Testis (tissue), 3 donors: ENCODE data around the gene FMNL2. TPM values are rescaled to one million over a fixed set of nuclear protein-coding genes. Genes with fewer than 3 reads are reported as not detected.
A peak's percentile ranks its signal among the peaks of the same experiment; 100 is the strongest.

Source experiments
- DNase-seq: peaks from one replicate; pipeline ENCODE4 v3.0.0-alpha.2; 2019
- H3K27ac ChIP-seq, 2 donors: fragments of 200-600 bp; sonication (generic); one replicate each; pipeline ENCODE4 v1.5.1; 2019
- H3K27me3 ChIP-seq: fragments of 200-600 bp; sonication (generic); one replicate; pipeline ENCODE4 v1.5.1; 2019
- H3K36me3 ChIP-seq: fragments of 200-600 bp; sonication (generic); one replicate; pipeline ENCODE4 v1.5.1; 2017; ENCODE audit warnings: low read depth; ENCODE audit errors: missing control alignments
- H3K4me1 ChIP-seq: fragments of 200-600 bp; sonication (generic); one replicate; pipeline ENCODE4 v1.5.1; 2019
- H3K4me3 ChIP-seq, 2 donors: fragments of 200-600 bp; sonication (generic); one replicate each; pipeline ENCODE4 v1.5.1; 2017 to 2019
- H3K9me3 ChIP-seq: fragments of 200-600 bp; sonication (generic); one replicate; pipeline ENCODE4 v1.5.1; 2017
- POLR2A ChIP-seq: fragments of 450-650 bp; IDR thresholded peaks from one replicate; pipeline ENCODE4 v1.6.1; 2017; ENCODE audit warnings: antibody characterized with exemption, mild to moderate bottlenecking, moderate library complexity
- WGBS, 2 donors: methylation state at CpG; one replicate each; pipeline ENCODE4 v1.1.5; 2018; 5-methylcytosine and 5-hydroxymethylcytosine counted together
- intact Hi-C: fragments of 100-400 bp; cut with DNase I; formaldehyde crosslinking; loops from one replicate; pipeline ENCODE4 v1.15.1; 2023; ENCODE audit warnings: low total_unique reads
- polyA plus RNA-seq: library from polyadenylated mRNA; stranded (reverse); fragments of 350-450 nt; fragmentation: Illumina TruSeq; extraction: RNeasy Lipid Tissue Mini Kit (QIAGEN cat#74804); gene quantifications from one replicate; pipeline ENCODE4 v1.2.3, GENCODE V29; 2014; ENCODE audit warnings: low read depth, low replicate concordance; ENCODE audit not compliant: insufficient read depth
- total RNA-seq, 2 donors: library from RNA; depleted of rRNA; stranded (reverse); fragments of >200 nt; gene quantifications; one replicate each; pipeline ENCODE4 v1.2.3, GENCODE V29; 2016
- TF ChIP-seq, protein P1 (sequence below), 3 experiments: fragments of 450-650 bp in 2 of 3; fragments of 200-600 bp in 1 of 3; sonication (generic) in 1 of 3; IDR thresholded peaks; one replicate each; pipeline ENCODE4 v1.5.1; 2016 to 2019; ENCODE audit warnings: antibody characterized with exemption in 3 of 3, mild to moderate bottlenecking in 2 of 3, moderate library complexity in 1 of 3

Gene FMNL2
- total and polyA plus RNA-seq, 3 donors from 2014 or later, result 15.4 to 19.8 (median 16.8) TPM

DNA sequence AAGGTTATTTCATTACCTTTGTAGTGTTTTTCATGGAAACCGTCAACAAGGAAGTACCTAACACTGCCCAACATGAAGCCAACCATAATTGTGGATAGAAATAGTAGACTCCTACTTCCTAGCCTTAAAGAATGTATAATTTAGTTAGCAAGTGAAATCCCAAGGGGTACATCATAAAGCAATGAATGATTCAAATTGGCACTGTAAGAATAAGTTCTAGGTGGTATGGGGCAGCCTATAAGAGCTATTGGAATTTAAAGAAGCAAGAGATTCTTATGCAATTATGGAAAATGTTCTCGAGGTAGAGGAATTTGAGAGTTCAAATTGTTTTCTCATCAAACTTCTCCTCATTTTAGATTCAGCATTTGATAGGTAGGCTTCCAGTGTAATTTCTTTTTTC, 157.9 kb downstream of the FMNL2 start:
- H3K4me3 ChIP-seq, result no peak overlapping the region
- DNase-seq, result no peak
- intact Hi-C loops, result no loop called here
- peak overlapping the region in 1 of 2 donors; percentile 70 for H3K27ac ChIP-seq
- WGBS, 2 donors, result 67 to 77% methylated on average over 2 of the region's 2 CpGs
- TF ChIP-seq, protein P1, sequence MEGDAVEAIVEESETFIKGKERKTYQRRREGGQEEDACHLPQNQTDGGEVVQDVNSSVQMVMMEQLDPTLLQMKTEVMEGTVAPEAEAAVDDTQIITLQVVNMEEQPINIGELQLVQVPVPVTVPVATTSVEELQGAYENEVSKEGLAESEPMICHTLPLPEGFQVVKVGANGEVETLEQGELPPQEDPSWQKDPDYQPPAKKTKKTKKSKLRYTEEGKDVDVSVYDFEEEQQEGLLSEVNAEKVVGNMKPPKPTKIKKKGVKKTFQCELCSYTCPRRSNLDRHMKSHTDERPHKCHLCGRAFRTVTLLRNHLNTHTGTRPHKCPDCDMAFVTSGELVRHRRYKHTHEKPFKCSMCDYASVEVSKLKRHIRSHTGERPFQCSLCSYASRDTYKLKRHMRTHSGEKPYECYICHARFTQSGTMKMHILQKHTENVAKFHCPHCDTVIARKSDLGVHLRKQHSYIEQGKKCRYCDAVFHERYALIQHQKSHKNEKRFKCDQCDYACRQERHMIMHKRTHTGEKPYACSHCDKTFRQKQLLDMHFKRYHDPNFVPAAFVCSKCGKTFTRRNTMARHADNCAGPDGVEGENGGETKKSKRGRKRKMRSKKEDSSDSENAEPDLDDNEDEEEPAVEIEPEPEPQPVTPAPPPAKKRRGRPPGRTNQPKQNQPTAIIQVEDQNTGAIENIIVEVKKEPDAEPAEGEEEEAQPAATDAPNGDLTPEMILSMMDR (IDR thresholded peaks at IDR 0.05), result no peak
- TF ChIP-seq POLR2A, result no peak
- H3K9me3 ChIP-seq, result no peaks in the 10 kb centered on the region
- peaks cover 18% of the 10 kb centered on the region for H3K4me1 ChIP-seq
- H3K36me3 ChIP-seq, result no peaks in the 10 kb centered on the region
- no peaks in the 10 kb centered on the region for H3K27me3 ChIP-seq

DNA sequence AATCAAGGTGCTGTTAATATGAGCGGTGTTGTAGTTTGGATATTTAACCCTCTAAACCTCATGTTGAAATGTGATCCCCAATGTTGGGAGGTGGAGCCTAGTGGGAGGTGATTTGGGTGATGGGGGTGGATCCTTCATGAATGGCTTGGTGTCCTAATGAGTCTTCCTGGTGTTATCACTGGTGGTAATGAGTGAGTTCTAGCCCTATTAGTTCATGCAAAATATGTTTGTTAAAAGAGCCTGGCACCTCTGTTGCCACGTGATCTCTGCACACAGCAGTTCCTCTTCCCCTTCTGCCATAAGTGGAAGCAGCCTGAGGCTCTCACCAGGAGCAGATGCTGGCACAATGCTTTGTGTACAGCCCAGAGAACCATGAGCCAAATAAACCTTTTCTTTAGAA, 158.4 kb downstream of the FMNL2 start:
- no peak for DNase-seq
- Histone ChIP-seq H3K9me3 (no peaks in the 10 kb centered on the region), H3K27ac (peak overlapping the region in 1 of 2 donors; percentile 42), H3K36me3 (no peaks in the 10 kb centered on the region), H3K27me3 (no peaks in the 10 kb centered on the region), H3K4me1 (peaks cover 18% of the 10 kb centered on the region), H3K4me3 (no peak overlapping the region)
- intact Hi-C loops, result no loop called here
- 75 to 84% methylated on average over 2 of the region's 2 CpGs for WGBS, 2 donors
- TF ChIP-seq, protein P1 (IDR thresholded peaks at IDR 0.05), result no peak
- TF ChIP-seq POLR2A, result no peak

DNA sequence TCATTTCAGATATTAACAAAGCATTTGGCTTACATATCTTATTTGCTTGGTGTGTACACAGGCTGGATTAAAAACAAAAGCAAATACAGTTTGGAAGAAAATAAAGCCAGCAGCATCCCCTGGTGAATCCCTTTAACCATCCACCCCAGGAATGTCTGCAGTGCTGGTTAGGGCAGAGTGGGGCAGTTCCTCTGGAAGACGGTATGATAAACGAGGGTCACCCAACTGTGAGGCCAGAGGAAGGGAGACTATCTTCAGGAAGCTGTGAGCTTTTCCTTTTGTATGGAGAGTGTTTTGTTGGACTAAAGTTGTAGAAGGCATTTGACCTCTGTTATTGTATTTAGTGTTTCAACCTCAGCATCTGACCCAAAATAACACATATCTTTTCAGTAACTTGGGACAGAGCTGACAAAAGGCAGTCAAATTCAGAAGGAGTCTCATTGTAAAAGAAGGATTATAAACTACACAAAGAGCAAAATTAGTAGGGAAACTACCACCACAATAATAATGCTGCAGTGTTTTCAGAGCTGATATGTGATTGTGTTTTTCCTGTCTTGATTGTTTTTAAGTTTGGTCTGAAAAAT, 159.1 kb downstream of the FMNL2 start:
- no peaks in the 10 kb centered on the region for H3K9me3 ChIP-seq
- TF ChIP-seq, protein P1 (IDR thresholded peaks at IDR 0.05), result no peak
- no peak for TF ChIP-seq POLR2A
- H3K4me1 ChIP-seq, result peaks cover 24% of the 10 kb centered on the region
- peak overlapping the region in 1 of 2 donors; percentile 42 for H3K27ac ChIP-seq
- H3K36me3 ChIP-seq, result no peaks in the 10 kb centered on the region
- no peak for DNase-seq
- 23 to 50% methylated on average over 2 of the region's 2 CpGs for WGBS, 2 donors
- intact Hi-C loops, result no loop called here
- H3K4me3 ChIP-seq, result no peak overlapping the region
- H3K27me3 ChIP-seq, result no peaks in the 10 kb centered on the region

DNA sequence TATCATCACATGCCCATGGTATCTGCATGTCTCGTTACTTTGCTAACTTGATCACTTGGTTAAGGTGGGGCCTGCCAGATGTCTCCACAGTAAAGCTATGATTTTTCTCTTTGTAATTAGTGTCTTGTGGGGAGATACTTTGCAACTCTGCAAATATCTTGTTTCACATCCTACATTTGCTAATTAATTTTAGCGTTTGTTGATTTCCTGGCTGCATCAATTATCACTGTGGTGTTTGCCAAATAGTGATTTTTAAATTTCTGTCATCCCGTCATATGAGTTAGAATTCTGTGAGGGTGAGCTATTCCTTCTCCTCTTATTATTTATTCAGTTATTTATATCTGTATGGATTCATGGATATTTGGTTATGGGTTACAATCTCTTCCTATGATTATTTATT, 161.4 kb downstream of the FMNL2 start:
- Histone ChIP-seq H3K4me3 (no peak overlapping the region), H3K27me3 (no peaks in the 10 kb centered on the region), H3K36me3 (no peaks in the 10 kb centered on the region), H3K9me3 (no peaks in the 10 kb centered on the region), H3K27ac (no peak overlapping the region), H3K4me1 (peaks cover 24% of the 10 kb centered on the region)
- no peak for DNase-seq
- 80 to 86% methylated on average over 3 of the region's 3 CpGs for WGBS, 2 donors
- intact Hi-C loops, result no loop called here
- TF ChIP-seq POLR2A, result no peak
- TF ChIP-seq, protein P1 (IDR thresholded peaks at IDR 0.05), result no peak

DNA sequence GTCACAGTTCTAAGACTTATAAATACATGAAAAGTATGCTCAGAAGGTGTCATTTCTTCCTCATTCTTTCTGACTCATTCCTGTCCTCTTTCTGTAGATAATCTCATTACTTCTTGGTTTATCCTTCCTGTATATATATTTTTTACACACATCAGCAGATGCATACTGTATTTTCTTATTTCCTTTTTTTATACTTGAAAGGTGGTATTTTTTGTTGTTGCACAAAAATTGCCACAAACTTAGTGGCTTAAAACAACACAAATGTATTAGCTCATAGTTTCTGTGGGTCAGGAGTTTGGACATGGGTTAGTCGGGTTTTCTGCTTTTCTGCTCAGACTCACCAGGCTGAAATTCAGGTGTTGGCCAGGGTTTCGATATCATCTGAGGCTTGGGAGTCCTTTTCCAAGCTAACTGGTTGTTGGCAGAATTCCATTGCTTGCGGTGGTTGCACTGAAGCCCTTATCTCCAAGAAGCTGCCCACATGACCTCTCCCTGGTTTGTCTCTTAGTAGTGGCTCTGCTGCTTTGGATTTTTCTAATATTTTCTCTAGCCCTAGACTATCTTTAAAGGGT, 162.6 kb downstream of the FMNL2 start:
- Histone ChIP-seq H3K4me1 (peaks cover 24% of the 10 kb centered on the region), H3K27me3 (no peaks in the 10 kb centered on the region), H3K36me3 (no peaks in the 10 kb centered on the region), H3K27ac (no peak overlapping the region), H3K9me3 (no peaks in the 10 kb centered on the region), H3K4me3 (no peak overlapping the region)
- DNase-seq, result peak; percentile 48
- intact Hi-C loops, result no loop called here
- whole genome bisulfite sequencing, 2 donors, result 62 to 72% methylated on average over 3 of the region's 3 CpGs
- TF ChIP-seq, protein P1 (IDR thresholded peaks at IDR 0.05), result no peak
- TF ChIP-seq POLR2A, result no peak
